Occipital lobe (tissue), 2 donors: ENCODE data around the gene MTARC2. TPM values are rescaled to one million over a fixed set of nuclear protein-coding genes. Genes with fewer than 3 reads are reported as not detected.
A peak's percentile ranks its signal among the peaks of the same experiment; 100 is the strongest.

Experiments
- DNase-seq: peaks from one replicate; lab custom pipeline; 2025; lab: John Stamatoyannopoulos, UW
- total RNA-seq: library from RNA; depleted of rRNA; stranded (reverse); fragments of >200 nt; gene quantifications from one replicate; pipeline ENCODE4 v1.2.3, GENCODE V29; 2014

MTARC2 gene
- total RNA-seq, 1 donor from 2014 or later: 7.8 TPM

DNA sequence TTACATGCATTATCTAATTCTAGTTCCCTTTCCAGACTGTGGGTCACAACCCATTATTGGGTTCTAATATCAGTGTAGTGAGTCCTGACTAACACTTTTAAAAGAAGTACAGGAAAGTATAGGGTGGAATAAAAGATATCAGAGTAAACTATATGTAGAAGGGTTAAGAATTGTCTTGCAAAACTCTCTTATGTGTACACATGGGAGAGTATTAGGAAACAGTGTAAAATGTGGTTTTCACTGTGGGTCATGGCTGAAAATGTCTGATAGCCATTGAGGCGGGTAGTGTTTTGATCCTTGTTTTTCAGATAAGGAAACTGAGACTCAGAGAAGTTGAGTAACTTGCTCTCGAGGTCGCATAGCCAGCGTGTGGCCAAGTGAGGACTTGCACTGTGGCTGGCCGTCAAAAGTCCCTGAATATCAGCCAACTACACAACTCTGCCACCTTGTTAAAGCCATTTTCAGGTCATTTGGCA is 20.0 kb downstream of the MTARC2 start:
- no peak for DNase-seq

- DNase-seq: no peak
Measured at GRCh38 chr1:220769205-220769604, 21.1 kb downstream of the MTARC2 start.

GRCh38 chr1:220770245-220770913 is 22.3 kb downstream of the MTARC2 start:
- DNase-seq: no peak

DNA sequence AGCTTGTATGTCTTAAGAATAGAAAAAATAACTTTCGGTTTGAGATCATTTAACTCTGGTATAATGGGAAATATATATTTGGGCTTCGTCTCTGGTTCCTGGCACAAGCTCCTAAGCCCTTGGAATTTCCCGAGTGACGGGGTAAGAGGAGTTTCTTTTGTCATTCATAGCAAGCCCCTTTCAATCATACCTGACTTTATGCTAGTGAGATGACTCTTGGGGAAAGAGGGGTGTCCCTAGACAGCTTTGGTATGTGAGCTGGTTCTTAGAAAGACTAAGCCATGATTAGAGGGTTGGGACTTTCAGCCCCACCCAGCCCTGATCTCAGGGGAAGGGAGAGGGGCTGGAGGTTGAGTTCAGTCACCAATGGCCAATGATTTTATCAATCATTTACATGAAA is 24.7 kb downstream of the MTARC2 start:
- DNase-seq: no peak

- no peak for DNase-seq
Measured at GRCh38 chr1:220775240-220775853, 27.2 kb downstream of the MTARC2 start.

DNA sequence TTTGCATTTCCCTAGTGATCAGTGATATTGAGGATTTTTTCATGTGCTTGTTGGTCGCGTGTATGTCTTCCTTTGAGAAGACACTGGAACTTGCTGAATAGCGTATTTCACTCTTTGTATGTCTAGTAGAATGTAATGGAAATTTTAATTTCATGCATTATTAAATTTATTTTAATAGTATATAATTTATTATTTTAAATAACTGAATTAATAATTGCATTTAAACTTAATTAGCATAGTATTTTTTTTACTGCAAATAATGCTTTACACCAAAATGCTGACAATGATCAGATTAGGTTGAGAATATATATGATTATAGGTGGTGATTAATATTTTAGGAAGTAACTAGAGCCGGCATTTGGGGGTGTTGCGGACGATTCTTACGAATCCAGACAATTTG is 28.1 kb downstream of the MTARC2 start:
- DNase-seq: no peak

DNA sequence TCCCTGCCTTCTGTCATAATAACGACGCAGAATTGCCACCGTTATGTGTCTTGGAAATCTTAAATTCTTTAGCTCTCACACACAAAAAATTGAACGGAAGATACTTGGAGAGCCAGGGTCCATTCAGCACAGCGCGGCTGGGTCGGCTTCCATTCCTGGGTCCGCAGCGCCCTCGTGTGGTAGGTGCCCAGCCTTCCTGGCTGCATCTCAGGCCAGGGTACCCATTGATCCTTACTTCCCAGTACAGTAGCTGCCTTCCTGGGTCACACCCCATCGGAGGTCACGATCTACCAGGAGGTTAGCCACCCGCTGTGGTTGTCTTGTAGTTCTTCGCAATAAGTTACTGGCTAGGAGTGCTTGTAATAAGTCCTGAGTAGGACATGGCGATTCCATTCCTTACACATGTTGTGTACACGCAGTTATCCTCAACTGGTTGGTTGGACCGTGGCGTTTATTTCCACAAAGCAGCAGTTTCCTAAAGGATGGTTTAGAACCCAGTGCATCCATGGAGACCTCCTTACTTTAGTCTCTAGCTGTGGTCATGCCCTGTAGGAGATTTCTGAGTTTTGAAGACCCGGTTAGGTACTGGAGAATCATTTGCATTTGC is 28.7 kb downstream of the MTARC2 start:
- DNase-seq: peak; percentile 77

DNA sequence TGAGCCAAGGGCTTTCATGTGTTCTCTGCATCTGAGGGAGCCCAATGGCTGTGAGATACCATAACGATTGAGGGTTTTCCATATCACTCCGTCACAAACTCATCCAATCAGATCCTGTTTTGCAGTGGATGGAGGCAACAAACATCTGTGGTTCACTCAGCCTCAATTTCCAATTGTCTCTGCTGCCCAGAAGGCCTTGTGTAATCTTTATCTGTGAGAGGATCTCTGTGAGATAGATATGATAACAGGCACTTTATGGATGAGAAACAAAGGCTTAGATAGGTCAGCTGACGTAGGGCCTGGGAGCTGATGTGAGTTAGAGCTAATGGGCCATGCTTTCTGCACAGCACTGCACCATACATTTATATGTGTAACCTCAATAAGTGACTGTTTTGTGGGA is 35.3 kb downstream of the MTARC2 start:
- no peak for DNase-seq

DNA sequence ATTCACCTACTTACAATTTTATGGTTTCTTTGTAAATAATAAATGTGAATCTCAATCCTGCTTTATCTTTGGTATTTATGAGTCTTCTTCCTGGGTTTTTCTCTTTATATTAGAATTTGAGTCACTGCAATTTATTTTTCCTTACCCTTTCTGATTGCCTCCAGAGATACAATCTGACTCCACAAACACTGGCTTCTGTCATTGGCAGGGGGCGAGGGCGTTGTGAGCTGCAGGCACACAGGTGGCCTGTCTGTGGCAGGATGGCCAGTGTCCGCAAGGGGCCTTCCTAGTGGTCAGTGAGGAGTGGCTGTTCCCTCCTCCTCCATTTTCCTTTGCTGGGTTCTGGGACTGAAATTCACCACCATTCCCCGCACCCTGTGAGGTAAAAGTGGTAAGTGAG is 36.6 kb downstream of the MTARC2 start:
- no peak for DNase-seq

DNA sequence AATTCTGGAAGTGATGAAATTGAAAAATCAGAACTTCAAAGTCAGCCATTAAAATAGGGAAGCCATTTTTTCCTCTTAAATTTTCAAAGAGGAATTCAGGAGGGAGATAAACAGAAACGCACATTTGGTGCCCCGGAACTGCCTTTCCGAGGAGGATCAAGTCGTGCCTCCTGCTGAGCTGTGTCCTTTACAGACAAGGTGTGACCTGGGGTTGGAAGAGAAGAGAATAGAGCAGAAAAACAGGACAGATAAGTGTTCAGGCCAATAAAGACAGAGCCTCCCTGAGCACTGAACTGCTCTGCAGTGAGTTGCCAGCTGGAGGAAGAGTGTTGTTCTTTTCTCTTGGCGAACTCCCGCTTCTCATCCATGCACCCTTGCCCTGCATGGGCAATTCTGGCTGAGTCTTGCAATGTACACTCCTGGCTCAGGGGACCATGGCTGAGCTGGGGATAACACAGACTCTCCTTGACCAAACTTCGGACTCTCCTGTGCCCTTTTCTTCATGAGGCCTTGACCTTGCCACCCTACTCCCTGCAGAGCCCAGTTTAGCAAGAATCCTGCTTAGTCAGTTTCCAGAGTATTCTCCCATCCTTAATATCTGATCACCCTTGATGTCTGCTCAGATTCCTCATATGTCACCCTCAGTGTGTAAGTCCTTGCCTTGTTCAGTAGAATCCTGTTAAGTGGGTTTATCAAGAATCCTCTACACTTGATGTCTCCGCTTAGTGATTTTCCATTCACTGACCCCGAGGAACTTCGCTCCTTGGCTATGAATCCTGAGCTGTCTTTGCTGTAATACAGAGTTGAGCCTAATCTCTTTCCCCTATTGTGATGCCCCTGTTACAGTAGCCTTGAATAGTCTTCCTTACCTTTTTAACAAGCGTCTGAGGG is 37.3 kb downstream of the MTARC2 start:
- no peak for DNase-seq

DNA sequence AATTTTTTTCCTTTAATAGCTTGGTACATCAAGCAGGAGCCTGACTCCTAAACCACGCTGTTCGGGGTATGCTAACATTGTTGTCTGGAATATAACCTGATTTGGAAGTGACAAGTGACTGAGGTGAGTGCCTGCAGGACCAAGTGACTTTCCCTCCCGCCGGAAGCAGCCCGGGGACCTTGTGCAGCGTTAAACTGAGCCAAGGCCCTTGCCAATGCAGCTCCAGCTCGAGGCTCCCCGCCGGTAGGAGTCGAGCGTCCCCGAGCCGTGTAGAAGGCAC is 37.9 kb downstream of the MTARC2 start:
- no peak for DNase-seq

DNA sequence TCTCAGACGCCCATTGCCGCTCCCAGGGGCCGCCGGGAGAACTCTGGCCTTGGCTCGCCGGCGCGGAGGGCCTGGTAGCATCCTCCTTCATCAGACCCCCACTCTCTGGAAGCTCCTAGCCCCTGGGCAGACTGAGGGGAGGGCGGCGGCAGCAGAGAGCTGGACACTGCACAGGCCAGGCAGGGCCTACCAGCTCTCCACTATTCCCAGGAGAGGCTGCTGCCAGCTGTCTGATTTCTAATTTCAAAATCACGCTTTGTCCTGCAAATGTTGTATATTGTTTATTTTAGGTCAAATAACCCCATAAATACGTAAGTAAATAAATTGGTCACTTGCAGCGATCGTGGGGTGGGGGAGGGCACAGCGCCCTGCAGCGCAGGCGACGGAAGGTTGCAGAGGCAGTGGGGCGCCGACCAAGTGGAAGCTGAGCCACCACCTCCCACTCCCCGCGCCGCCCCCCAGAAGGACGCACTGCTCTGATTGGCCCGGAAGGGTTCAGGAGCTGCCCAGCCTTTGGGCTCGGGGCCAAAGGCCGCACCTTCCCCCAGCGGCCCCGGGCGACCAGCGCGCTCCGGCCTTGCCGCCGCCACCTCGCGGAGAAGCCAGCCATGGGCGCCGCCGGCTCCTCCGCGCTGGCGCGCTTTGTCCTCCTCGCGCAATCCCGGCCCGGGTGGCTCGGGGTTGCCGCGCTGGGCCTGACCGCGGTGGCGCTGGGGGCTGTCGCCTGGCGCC is 38.4 kb downstream of the MTARC2 start, which contains the start of gene MTARC1:
MTARC1 (plus strand) TSS at position 577 of the 732 bp plus-strand sequence; CDS start at position 609, 32 bp downstream.
- peak; percentile 58 for DNase-seq

DNA sequence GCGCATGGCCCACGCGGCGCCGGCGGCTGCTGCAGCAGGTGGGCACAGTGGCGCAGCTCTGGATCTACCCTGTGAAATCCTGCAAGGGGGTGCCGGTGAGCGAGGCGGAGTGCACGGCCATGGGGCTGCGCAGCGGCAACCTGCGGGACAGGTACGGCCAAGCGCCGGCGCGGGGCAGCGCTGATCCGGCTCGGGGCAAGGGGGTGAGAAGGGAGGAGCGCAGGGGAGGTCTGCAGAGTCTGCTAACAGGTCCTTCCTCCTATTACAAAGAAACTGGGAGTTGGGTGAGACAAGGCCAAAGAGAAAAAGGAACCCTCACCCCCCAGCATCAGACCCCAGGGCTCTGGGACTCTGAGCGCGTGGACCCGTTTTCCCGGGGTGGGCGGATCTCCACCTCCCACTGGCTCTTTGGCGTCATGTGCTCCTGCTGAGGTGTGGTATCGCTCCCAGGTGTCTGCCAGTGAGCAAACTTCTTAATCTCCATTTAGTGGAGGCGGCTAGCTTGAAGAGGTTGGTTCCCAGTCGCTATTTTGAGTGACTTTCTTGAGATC is 39.0 kb downstream of the MTARC2 start:
- peak; percentile 49 for DNase-seq

DNA sequence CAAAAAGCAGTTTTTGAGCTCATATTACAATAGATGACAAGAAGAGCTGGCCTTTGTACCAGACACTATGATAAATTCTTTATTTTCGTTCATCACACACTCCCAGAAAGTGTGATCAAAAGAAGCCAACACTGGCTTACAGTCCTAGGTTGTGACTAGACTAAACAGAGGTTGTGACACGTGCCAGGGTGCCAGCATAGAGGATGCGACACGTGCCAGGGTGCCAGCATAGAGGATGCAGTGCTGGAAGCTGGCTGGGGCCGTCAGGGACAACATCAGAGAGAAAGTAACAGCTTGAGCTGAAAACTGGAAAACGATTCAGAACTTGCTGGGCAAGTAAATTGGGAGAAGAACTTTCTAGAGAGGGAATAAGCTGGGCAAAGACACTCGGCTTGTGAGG is 40.8 kb downstream of the MTARC2 start:
- DNase-seq: no peak

- DNase-seq: no peak
Measured at GRCh38 chr1:220789532-220790147, 41.5 kb downstream of the MTARC2 start.

- DNase-seq: no peak
Measured at GRCh38 chr1:220791285-220791684, 43.2 kb downstream of the MTARC2 start.

- no peak for DNase-seq
Measured at GRCh38 chr1:220791956-220792355, 43.8 kb downstream of the MTARC2 start.

DNA sequence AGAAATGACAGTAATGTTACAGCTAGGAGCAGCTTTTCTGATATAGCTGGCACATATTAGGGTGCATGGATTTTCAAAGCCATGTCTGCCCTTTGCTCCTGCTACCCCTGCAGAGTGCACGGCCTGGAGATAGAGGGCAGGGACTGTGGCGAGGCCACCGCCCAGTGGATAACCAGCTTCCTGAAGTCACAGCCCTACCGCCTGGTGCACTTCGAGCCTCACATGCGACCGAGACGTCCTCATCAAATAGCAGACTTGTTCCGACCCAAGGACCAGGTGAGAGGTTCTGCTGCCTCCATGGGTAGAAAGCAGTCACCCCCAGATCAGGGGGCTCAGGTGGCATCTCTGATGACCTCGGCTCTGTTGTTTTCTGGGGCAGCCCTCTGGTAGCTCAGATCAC is 48.4 kb downstream of the MTARC2 start:
- DNase-seq: no peak

- no peak for DNase-seq
Measured at GRCh38 chr1:220797044-220797443, 48.9 kb downstream of the MTARC2 start.

DNA sequence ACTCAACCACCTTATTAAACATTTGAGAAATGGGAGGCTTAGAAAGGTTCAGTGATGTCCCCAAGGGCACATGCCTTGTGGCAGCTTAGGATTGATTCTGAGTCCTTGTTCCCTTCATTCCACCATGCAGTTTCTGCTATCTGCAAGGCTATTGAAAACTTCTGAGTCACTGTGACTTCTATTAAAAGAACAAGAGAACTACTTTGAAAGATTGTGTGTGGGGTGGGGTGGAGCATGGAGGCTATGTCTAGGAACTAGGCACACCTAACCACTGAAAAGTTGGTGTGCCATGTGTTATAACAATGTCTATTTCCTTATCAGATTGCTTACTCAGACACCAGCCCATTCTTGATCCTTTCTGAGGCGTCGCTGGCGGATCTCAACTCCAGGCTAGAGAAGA is 49.4 kb downstream of the MTARC2 start:
- no peak for DNase-seq

DNA sequence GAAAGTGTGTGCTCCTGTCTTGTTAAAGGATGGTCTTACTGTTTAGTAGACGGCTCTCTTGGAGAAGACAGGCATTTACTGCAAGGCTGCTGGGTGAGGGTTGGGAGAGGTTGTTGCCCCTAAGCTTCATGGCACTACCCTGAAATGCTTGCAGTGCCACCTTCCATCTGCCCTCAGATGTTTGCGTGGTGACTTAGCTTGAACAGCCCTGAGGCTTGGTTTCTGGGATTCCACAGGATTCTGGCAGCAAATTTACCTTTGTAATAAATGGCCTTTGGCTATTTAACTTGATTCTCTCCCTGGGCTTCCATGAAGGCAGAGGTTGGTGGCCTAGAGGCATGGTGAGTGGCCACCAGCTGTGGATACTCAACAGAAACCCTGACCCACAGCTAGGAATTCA is 50.2 kb downstream of the MTARC2 start:
- no peak for DNase-seq
